Dermis microvascular lymphatic vessel endothelial cell (primary cell): Measurements from ENCODE around the gene C3orf70. TPM values are rescaled to one million over a fixed set of nuclear protein-coding genes. Genes with fewer than 3 reads are reported as not detected.

ENCODE experiments used
- DNase-seq, 2 donors: peaks; one replicate each; pipeline versions ENCODE4 v3.0.0 to v3.0.0-alpha.2; 2010; ENCODE audit warnings: low read depth in 2 of 2
- total RNA-seq: library from RNA; depleted of rRNA; stranded (reverse); fragments of >200 nt; gene quantifications from 2 replicates; pipeline ENCODE4 v1.2.1, GENCODE V29; 2014

C3orf70 gene
- total RNA-seq, 1 donor from 2014 or later = 3.5 TPM

- DNase-seq = no peak
These were observed 65.4 kb downstream of the C3orf70 start for GRCh38 chr3:185087419-185087818.

GRCh38 chr3:185084901-185085300 lies 68.0 kb downstream of the C3orf70 start:
- no peak for DNase-seq

- no peak for DNase-seq
These were observed 68.5 kb downstream of the C3orf70 start for GRCh38 chr3:185084402-185084801.

GRCh38 chr3:185082829-185083228 lies 70.0 kb downstream of the C3orf70 start:
- no peak for DNase-seq

GRCh38 chr3:185082149-185082548 lies 70.7 kb downstream of the C3orf70 start:
- no peak for DNase-seq

- DNase-seq = no peak
These were observed 71.3 kb downstream of the C3orf70 start for GRCh38 chr3:185081521-185081920.

- no peak for DNase-seq
These were observed 73.2 kb downstream of the C3orf70 start for GRCh38 chr3:185079625-185080024.

- DNase-seq = no peak
These were observed 76.6 kb downstream of the C3orf70 start for GRCh38 chr3:185076219-185076618.

- no peak for DNase-seq
These were observed 77.3 kb downstream of the C3orf70 start for GRCh38 chr3:185075547-185075946.

- peak in 1 of 2 donors; percentile 13 for DNase-seq
These were observed 81.5 kb downstream of the C3orf70 start for GRCh38 chr3:185071287-185071800.

- DNase-seq = peak; percentile 30 to 33
These were observed 82.2 kb downstream of the C3orf70 start for GRCh38 chr3:185070491-185071286.

- no peak for DNase-seq
These were observed 83.5 kb downstream of the C3orf70 start for GRCh38 chr3:185069037-185070030.

GRCh38 chr3:185067173-185067572 lies 85.7 kb downstream of the C3orf70 start:
- no peak for DNase-seq

- no peak for DNase-seq
These were observed 86.6 kb downstream of the C3orf70 start for GRCh38 chr3:185066251-185066650.

GRCh38 chr3:185065059-185065458 lies 87.8 kb downstream of the C3orf70 start:
- DNase-seq = no peak

- DNase-seq = no peak
These were observed 89.4 kb downstream of the C3orf70 start for GRCh38 chr3:185063431-185063830.

GRCh38 chr3:185062191-185062590 lies 90.7 kb downstream of the C3orf70 start:
- no peak for DNase-seq

- DNase-seq = no peak
These were observed 92.2 kb downstream of the C3orf70 start for GRCh38 chr3:185060655-185061054.

GRCh38 chr3:185059766-185060165 lies 93.1 kb downstream of the C3orf70 start:
- DNase-seq = peak in 1 of 2 donors; percentile 15

- no peak for DNase-seq
These were observed 94.1 kb downstream of the C3orf70 start for GRCh38 chr3:185058796-185059195.

- no peak for DNase-seq
These were observed 95.0 kb downstream of the C3orf70 start for GRCh38 chr3:185057829-185058228.

- DNase-seq = no peak
These were observed 96.0 kb downstream of the C3orf70 start for GRCh38 chr3:185056908-185057307.
